HG03439 (cell line): ENCODE results near the gene OPN1MW2.
"Not testable (repeated sequence)": the region's sequence is repeated elsewhere in the genome, so short reads cannot be mapped to it uniquely, and the experiment has no call there.

ENCODE experiments used
- ATAC-seq: cut with Tn5 transposase; IDR thresholded peaks from one replicate; pipeline ENCODE4 v1.9.1; 2021; ENCODE audit warnings: mild to moderate bottlenecking, moderate library complexity; ENCODE audit not compliant: unreplicated experiment

Gene OPN1MW2

GRCh38 chrX:154263072-154263471 is 43.5 kb downstream of the OPN1MW2 start:
- not testable (repeated sequence) for ATAC-seq

- not testable (repeated sequence) for ATAC-seq
Observed at GRCh38 chrX:154269245-154269644, 49.7 kb downstream of the OPN1MW2 start.
